Activated CD4-positive, alpha-beta T cell treated with anti-CD3 and anti-CD28 coated beads, Interleukin-2, amount 50 U/mL, for 24 hours (primary cell): Measurements from ENCODE around the gene TMC1.

Experiments
- DNase-seq, 2 donors: peaks; one replicate each; pipeline ENCODE4 v3.0.0-alpha.2; 2020; ENCODE audit warnings: low read depth in 1 of 2, low spot score in 1 of 2

The TMC1 gene

GRCh38 chr9:72565535-72565934, 44.1 kb downstream of the TMC1 start:
- no peak for DNase-seq

- no peak for DNase-seq
Measured at GRCh38 chr9:72574156-72574810, 52.9 kb downstream of the TMC1 start.

GRCh38 chr9:72575666-72576065, 54.3 kb downstream of the TMC1 start:
- DNase-seq = no peak

GRCh38 chr9:72576087-72576486, 54.7 kb downstream of the TMC1 start:
- DNase-seq = no peak

- DNase-seq = no peak
Measured at GRCh38 chr9:72577212-72577753, 55.9 kb downstream of the TMC1 start.

GRCh38 chr9:72579190-72579589, 57.8 kb downstream of the TMC1 start:
- DNase-seq = no peak

- DNase-seq = no peak
Measured at GRCh38 chr9:72579880-72580550, 58.6 kb downstream of the TMC1 start.

- DNase-seq = no peak
Measured at GRCh38 chr9:72581694-72582093, 60.3 kb downstream of the TMC1 start.

GRCh38 chr9:72583370-72583769, 62.0 kb downstream of the TMC1 start:
- no peak for DNase-seq

GRCh38 chr9:72586388-72587130, 65.2 kb downstream of the TMC1 start:
- no peak for DNase-seq

- DNase-seq = no peak
Measured at GRCh38 chr9:72588336-72588735, 66.9 kb downstream of the TMC1 start.

GRCh38 chr9:72589667-72590521, 68.5 kb downstream of the TMC1 start:
- DNase-seq = no peak

GRCh38 chr9:72590824-72591223, 69.4 kb downstream of the TMC1 start:
- DNase-seq = no peak

- peak in 1 of 2 donors; percentile 42 for DNase-seq
Measured at GRCh38 chr9:72592502-72593403, 71.3 kb downstream of the TMC1 start.

GRCh38 chr9:72596451-72597180, 75.2 kb downstream of the TMC1 start:
- no peak for DNase-seq

GRCh38 chr9:72597181-72597517, 75.7 kb downstream of the TMC1 start:
- no peak for DNase-seq

GRCh38 chr9:72597601-72598000, 76.2 kb downstream of the TMC1 start:
- DNase-seq = no peak

GRCh38 chr9:72598639-72599038, 77.2 kb downstream of the TMC1 start:
- no peak for DNase-seq

- DNase-seq = no peak
Measured at GRCh38 chr9:72599874-72600534, 78.6 kb downstream of the TMC1 start.
